ENCODE measurements around the gene CAMSAP2.
A peak's percentile ranks its signal among the peaks of the same experiment; 100 is the strongest.

Gene CAMSAP2, protein sequence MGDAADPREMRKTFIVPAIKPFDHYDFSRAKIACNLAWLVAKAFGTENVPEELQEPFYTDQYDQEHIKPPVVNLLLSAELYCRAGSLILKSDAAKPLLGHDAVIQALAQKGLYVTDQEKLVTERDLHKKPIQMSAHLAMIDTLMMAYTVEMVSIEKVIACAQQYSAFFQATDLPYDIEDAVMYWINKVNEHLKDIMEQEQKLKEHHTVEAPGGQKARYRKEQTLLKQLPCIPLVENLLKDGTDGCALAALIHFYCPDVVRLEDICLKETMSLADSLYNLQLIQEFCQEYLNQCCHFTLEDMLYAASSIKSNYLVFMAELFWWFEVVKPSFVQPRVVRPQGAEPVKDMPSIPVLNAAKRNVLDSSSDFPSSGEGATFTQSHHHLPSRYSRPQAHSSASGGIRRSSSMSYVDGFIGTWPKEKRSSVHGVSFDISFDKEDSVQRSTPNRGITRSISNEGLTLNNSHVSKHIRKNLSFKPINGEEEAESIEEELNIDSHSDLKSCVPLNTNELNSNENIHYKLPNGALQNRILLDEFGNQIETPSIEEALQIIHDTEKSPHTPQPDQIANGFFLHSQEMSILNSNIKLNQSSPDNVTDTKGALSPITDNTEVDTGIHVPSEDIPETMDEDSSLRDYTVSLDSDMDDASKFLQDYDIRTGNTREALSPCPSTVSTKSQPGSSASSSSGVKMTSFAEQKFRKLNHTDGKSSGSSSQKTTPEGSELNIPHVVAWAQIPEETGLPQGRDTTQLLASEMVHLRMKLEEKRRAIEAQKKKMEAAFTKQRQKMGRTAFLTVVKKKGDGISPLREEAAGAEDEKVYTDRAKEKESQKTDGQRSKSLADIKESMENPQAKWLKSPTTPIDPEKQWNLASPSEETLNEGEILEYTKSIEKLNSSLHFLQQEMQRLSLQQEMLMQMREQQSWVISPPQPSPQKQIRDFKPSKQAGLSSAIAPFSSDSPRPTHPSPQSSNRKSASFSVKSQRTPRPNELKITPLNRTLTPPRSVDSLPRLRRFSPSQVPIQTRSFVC (N-terminal part only)

DNA sequence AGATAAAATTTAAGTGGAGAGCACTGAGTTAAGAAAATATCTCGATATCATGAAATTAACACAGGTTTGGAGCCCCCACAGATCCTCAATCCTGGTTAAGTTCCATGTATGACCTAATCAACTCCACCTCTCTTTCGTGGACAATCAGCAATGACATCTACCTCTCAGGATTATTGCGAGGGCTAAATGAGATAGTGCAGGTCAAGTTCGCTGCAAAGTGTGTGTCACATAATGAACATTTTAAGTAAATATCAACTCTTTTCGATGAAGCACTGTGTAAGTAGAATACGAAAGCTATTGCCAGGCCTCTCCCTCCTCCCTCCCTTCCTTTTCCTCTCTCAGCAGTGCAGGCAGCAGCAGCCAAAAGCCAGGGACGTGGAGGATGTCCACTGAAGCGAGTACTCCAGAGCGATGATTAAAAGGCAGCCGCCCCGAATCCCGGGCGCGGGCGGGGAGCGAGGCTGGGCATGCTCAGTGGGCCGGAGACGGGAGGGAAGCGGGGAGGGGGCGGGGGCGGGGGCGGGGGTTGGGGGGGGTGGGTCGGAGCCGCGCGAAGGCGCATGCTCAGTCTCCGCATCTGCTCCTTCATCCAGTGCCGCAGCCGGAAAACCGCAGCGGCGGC, at the start of gene CAMSAP2:
CAMSAP2 (plus strand) TSS at position 567 of the 622 bp plus-strand sequence. CDS start 935 bp downstream, outside the sequence.
- TF ChIP-seq, protein P1, sequence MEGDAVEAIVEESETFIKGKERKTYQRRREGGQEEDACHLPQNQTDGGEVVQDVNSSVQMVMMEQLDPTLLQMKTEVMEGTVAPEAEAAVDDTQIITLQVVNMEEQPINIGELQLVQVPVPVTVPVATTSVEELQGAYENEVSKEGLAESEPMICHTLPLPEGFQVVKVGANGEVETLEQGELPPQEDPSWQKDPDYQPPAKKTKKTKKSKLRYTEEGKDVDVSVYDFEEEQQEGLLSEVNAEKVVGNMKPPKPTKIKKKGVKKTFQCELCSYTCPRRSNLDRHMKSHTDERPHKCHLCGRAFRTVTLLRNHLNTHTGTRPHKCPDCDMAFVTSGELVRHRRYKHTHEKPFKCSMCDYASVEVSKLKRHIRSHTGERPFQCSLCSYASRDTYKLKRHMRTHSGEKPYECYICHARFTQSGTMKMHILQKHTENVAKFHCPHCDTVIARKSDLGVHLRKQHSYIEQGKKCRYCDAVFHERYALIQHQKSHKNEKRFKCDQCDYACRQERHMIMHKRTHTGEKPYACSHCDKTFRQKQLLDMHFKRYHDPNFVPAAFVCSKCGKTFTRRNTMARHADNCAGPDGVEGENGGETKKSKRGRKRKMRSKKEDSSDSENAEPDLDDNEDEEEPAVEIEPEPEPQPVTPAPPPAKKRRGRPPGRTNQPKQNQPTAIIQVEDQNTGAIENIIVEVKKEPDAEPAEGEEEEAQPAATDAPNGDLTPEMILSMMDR (IDR thresholded peaks at IDR 0.05; ENCODE audit: low read depth, low read length), result no peak
- peak within 1 kb of the TSS; percentile 99 for H3K4me3 ChIP-seq (ENCODE audit: low read depth, low read length)

DNA sequence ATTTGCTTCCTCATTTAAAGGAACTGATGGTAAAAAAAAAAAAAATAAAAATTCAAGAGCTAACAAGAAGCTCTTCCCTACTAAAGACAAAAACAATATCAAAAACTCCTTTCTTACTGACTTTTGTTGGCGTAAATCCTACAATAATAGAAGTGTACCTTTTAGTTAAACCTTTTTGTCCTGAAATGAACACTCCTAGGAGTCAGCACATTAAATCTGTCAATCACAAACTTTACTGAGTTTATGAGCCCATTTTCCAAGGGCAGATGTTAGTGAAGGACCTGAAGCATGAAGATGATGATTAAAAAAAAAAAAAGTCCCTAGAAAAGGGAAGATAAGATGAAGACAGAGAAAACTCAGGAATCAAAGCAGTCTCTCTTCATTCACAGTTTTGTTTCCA, 46.4 kb upstream of the CAMSAP2 start:
- TF ChIP-seq, protein P1 (IDR thresholded peaks at IDR 0.05; ENCODE audit: low read depth, low read length), result no peak
- H3K4me3 ChIP-seq (ENCODE audit: low read depth, low read length), result no peak overlapping the region

DNA sequence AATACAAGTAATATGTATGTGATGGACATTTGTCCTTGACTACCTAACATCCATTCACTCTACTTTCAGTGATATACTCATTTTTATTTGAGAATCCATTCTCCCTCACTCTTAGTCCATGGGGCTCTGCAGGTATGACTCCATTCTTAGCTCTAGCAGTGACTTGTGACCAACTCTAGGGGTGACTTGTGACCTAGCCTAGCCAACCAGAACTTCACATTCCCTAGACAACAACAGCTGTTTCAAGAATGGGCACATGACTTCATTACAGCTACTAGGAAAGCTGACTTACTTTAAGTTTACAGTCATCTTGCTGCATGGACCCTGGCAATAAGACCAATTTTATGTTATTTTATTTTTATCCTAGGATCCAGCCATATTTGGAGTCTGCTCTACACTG, 45.4 kb upstream of the CAMSAP2 start:
- no peak overlapping the region for H3K4me3 ChIP-seq (ENCODE audit: low read depth, low read length)
- TF ChIP-seq, protein P1 (IDR thresholded peaks at IDR 0.05; ENCODE audit: low read depth, low read length), result no peak

DNA sequence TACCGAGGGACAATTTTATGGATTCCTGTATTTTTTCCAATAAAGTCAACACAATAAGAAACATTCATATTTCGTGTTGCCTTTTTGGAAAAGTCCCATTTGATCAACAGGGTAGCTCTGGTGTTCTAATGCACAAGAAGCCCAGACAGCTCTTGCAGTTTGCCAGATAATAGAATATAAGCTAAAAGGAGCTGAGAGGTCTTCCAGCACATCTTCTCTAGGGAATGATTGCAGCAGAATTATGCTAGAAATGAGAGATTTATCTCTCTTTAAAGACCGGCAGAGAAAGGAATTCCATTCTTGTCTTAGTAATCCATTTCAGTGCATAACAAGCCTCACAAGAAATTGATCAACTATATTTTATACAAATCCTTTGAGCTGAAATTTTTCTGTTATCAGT, 44.0 kb upstream of the CAMSAP2 start:
- TF ChIP-seq, protein P1 (IDR thresholded peaks at IDR 0.05; ENCODE audit: low read depth, low read length), result no peak
- no peak overlapping the region for H3K4me3 ChIP-seq (ENCODE audit: low read depth, low read length)

DNA sequence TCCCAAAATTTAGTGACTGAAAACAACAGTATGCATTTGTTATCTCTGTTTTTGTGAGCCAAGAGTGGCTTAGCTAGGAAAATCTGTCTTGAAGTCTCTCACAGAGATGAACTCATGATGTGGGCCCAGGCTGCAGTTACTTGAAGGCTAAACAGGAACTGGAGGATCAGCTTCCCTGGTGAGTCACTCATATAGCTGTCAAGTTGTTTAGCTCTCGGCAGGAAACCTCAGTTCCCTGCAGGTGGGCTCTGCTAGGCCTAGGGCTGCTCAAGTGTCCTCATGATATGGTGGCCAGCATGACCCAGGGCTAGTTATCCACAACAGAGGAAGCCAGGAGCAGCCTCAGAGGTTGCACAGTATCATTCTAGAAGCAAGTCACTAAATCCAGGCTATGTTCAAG, 38.8 kb upstream of the CAMSAP2 start:
- TF ChIP-seq, protein P1 (IDR thresholded peaks at IDR 0.05; ENCODE audit: low read depth, low read length), result no peak
- no peak overlapping the region for H3K4me3 ChIP-seq (ENCODE audit: low read depth, low read length)

DNA sequence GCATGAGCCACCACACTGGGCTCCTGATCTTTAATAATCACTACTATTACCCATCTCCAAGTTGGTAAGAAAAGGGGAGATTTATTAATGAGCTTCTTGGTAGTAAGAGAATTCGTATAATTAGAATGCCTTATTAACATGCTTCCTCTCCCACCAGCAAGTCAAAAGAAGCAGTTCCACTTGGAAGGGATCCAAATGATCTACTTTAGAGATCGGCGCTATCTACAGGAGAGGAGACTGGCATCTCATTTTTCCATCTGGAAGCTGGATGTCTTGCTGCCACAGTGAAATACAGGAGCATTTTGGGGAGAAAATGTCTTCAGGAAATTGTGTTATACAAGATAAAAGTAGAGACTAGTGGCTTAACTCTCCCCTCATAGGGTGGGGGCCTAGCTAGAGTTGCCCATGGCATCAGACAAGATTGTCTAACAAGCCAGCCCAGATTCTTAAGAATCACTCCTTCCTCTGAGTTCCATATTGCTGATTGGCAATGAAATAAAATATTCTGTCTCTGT, 33.6 kb upstream of the CAMSAP2 start:
- no peak overlapping the region for H3K4me3 ChIP-seq (ENCODE audit: low read depth, low read length)
- TF ChIP-seq, protein P1 (IDR thresholded peaks at IDR 0.05; ENCODE audit: low read depth, low read length), result no peak

Measured in WI38 (cell line).